GM12878 (cell line): Measurements from ENCODE around the gene WDR13. TPM values are rescaled to one million over a fixed set of nuclear protein-coding genes. Genes with fewer than 3 reads are reported as not detected.

ENCODE experiments used
- ASH2L ChIP-seq: fragments of 300-600, 200-600 bp; sonication (generic); IDR thresholded peaks from 2 replicates; pipeline ENCODE4 v1.6.1; 2017; ENCODE audit warnings: low read depth, mild to moderate bottlenecking, borderline replicate concordance
- FOXK2 ChIP-seq: fragments of 450-650 bp; IDR thresholded peaks from 2 replicates; pipeline ENCODE4 v1.6.1; 2017; ENCODE audit warnings: mild to moderate bottlenecking, moderate library complexity
- MEF2A ChIP-seq: IDR thresholded peaks from 2 replicates; pipeline ENCODE4 v1.6.1; 2011; ENCODE audit warnings: low read depth, mild to moderate bottlenecking, low read length, moderate library complexity; ENCODE audit not compliant: insufficient read depth
- MYC ChIP-seq: IDR thresholded peaks from 2 replicates; pipeline ENCODE4 v1.6.1; 2011; ENCODE audit warnings: mild to moderate bottlenecking, low read length, moderate library complexity, inconsistent platforms; ENCODE audit not compliant: insufficient read depth, insufficient replicate concordance, insufficient read length, severe bottlenecking
- PBX3 ChIP-seq: IDR thresholded peaks from 2 replicates; pipeline ENCODE4 v1.6.1; 2011; ENCODE audit warnings: mild to moderate bottlenecking, low read depth, low read length, moderate library complexity; ENCODE audit not compliant: insufficient replicate concordance
- ZNF217 ChIP-seq: fragments of 450-650 bp; IDR thresholded peaks from 2 replicates; pipeline ENCODE4 v1.6.1; 2017; ENCODE audit warnings: antibody characterized with exemption, mild to moderate bottlenecking
- ZZZ3 ChIP-seq: IDR thresholded peaks from 2 replicates; pipeline ENCODE4 v1.6.1; 2011; ENCODE audit warnings: low read depth; ENCODE audit not compliant: control insufficient read depth, insufficient read length
- polyA plus RNA-seq, 11 experiments: library from polyadenylated mRNA; depleted of rRNA in 4 of 11; unstranded in 6 of 11; stranded (reverse) in 5 of 11; fragments of >200 nt; fragmentation: Nextera tagmentation in 4 of 11; fragmentation: Illumina TruSeq in 1 of 11; extraction: Ambion mirVana in 4 of 11; extraction: Trizol in 1 of 11; gene quantifications; 1 replicate in 1 of 11; 2 replicates in 10 of 11; pipeline versions ENCODE4 v1.2.1 to v1.2.3, GENCODE V29; 2011 to 2016; ENCODE audit warnings: inconsistent platforms in 2 of 11, missing spikeins in 2 of 11, low read depth in 1 of 11
- total RNA-seq, 4 experiments: library from RNA; depleted of rRNA in 3 of 4; stranded (reverse); fragments of >200 nt in 3 of 4; fragmentation: Illumina TruSeq in 1 of 4; extraction: Trizol in 1 of 4; gene quantifications; 2 replicates each; pipeline versions ENCODE4 v1.2.1 to v1.2.3, GENCODE V29; 2013 to 2021
- TF ChIP-seq, protein P1 (sequence below): fragments of 450-650 bp; formaldehyde crosslinking; IDR thresholded peaks from 2 replicates; pipeline ENCODE4 v1.4.0; 2022; ENCODE audit warnings: mild to moderate bottlenecking, moderate library complexity
- TF ChIP-seq, protein P2 (sequence below): IDR thresholded peaks from 2 replicates; pipeline ENCODE4 v1.6.1; 2011; ENCODE audit warnings: low read depth, low read length, improper control_type of control experiment, borderline replicate concordance

Gene WDR13
- total and polyA plus RNA-seq, 10 of the 15 experiments (the other 5 are each of a cell fraction or from before 2014, with no cell fraction given), result 6.9 to 62.7 (median 28.9) TPM

DNA sequence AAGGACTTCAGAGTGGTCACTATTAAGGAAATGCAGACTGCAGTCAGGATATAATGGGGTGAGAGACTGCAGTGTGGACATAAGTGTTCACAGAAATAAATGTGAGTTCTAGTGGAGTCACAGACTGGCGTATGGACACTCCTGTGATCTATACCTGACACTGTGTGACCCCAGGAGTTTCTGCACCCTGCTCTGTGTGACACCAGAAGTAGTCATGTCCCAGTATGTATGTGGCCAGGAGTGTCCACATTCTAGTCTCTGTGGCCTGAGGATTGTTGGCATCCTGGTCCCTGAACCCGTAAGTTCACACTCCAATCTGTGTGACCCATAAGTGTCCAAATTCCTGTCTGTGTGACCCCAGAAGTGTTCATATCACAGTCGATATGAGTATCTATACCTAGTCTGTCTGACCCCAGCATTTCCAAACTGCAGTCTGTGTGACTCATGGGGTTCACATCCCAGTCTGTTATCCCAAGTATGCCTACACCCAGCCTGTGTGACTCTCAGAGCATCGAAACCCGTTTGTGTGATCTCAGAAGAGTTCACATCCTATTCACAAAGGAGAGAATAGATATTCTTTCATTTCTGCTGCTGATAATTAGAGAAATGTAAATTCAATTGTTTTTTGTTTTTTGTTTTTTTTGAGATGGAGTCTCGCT, 16.3 kb downstream of the WDR13 start (continued):
- TF ChIP-seq, protein P1, sequence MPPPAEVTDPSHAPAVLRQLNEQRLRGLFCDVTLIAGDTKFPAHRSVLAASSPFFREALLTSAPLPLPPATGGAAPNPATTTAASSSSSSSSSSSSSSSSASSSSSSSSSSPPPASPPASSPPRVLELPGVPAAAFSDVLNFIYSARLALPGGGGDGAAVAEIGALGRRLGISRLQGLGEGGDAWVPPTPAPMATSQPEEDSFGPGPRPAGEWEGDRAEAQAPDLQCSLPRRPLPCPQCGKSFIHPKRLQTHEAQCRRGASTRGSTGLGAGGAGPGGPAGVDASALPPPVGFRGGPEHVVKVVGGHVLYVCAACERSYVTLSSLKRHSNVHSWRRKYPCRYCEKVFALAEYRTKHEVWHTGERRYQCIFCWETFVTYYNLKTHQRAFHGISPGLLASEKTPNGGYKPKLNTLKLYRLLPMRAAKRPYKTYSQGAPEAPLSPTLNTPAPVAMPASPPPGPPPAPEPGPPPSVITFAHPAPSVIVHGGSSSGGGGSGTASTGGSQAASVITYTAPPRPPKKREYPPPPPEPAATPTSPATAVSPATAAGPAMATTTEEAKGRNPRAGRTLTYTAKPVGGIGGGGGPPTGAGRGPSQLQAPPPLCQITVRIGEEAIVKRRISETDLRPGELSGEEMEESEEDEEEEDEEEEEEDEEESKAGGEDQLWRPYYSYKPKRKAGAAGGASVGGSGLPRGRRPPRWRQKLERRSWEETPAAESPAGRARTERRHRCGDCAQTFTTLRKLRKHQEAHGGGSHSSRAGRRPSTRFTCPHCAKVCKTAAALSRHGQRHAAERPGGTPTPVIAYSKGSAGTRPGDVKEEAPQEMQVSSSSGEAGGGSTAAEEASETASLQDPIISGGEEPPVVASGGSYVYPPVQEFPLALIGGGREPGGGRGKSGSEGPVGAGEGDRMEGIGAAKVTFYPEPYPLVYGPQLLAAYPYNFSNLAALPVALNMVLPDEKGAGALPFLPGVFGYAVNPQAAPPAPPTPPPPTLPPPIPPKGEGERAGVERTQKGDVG (CRISPR knock-in tag), result no peak
- TF ChIP-seq, protein P2, sequence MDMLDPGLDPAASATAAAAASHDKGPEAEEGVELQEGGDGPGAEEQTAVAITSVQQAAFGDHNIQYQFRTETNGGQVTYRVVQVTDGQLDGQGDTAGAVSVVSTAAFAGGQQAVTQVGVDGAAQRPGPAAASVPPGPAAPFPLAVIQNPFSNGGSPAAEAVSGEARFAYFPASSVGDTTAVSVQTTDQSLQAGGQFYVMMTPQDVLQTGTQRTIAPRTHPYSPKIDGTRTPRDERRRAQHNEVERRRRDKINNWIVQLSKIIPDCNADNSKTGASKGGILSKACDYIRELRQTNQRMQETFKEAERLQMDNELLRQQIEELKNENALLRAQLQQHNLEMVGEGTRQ, result no peak
- TF ChIP-seq PBX3, result no peak
- TF ChIP-seq ASH2L, result no peak
- TF ChIP-seq MYC, result no peak
- no peak for TF ChIP-seq ZNF217
- no peak for TF ChIP-seq FOXK2
- TF ChIP-seq ZZZ3, result no peak
- TF ChIP-seq MEF2A, result no peak
